ENCODE results near the gene TBL2.
"Not testable (repeated sequence)": the region's sequence is repeated elsewhere in the genome, so short reads cannot be mapped to it uniquely, and the experiment has no call there.

Gene TBL2

GRCh38 chr7:73606801-73607691 lies 28.7 kb upstream of the TBL2 start:
- peak; percentile 54 to 58 for DNase-seq (ENCODE audit: low read depth in 2 of 2)

- no peak for DNase-seq (ENCODE audit: low read depth in 2 of 2)
Observed at GRCh38 chr7:73605601-73606220, 27.3 kb upstream of the TBL2 start.

GRCh38 chr7:73602721-73603651 lies 24.6 kb upstream of the TBL2 start:
- no peak for DNase-seq (ENCODE audit: low read depth in 2 of 2)

- DNase-seq (ENCODE audit: low read depth in 2 of 2): no peak
Observed at GRCh38 chr7:73599916-73600315, 21.5 kb upstream of the TBL2 start.

GRCh38 chr7:73599151-73599882 lies 20.9 kb upstream of the TBL2 start:
- no peak for DNase-seq (ENCODE audit: low read depth in 2 of 2)

- no peak for DNase-seq (ENCODE audit: low read depth in 2 of 2)
Observed at GRCh38 chr7:73597978-73598782, 19.8 kb upstream of the TBL2 start.

- no peak for DNase-seq (ENCODE audit: low read depth in 2 of 2)
Observed at GRCh38 chr7:73596191-73597065, 18.0 kb upstream of the TBL2 start.

GRCh38 chr7:73595358-73595757 lies 17.0 kb upstream of the TBL2 start:
- no peak for DNase-seq (ENCODE audit: low read depth in 2 of 2)

GRCh38 chr7:73593207-73594045 lies 15.0 kb upstream of the TBL2 start:
- no peak for DNase-seq (ENCODE audit: low read depth in 2 of 2)

- no peak for DNase-seq (ENCODE audit: low read depth in 2 of 2)
Observed at GRCh38 chr7:73586911-73587310, 8.5 kb upstream of the TBL2 start.

GRCh38 chr7:73585196-73585595 lies 6.8 kb upstream of the TBL2 start:
- no peak for DNase-seq (ENCODE audit: low read depth in 2 of 2)

- no peak for DNase-seq (ENCODE audit: low read depth in 2 of 2)
Observed at GRCh38 chr7:73582664-73583202, 4.4 kb upstream of the TBL2 start.

- not testable (repeated sequence) for DNase-seq (ENCODE audit: low read depth in 2 of 2)
Observed at GRCh38 chr7:73581006-73581405, 2.6 kb upstream of the TBL2 start.

GRCh38 chr7:73577627-73578341 lies 595 bp downstream of the TBL2 start:
- DNase-seq (ENCODE audit: low read depth in 2 of 2): no peak

- no peak for DNase-seq (ENCODE audit: low read depth in 2 of 2)
Observed at GRCh38 chr7:73573791-73574190, 4.6 kb downstream of the TBL2 start.

GRCh38 chr7:73573276-73573675 lies 5.1 kb downstream of the TBL2 start:
- DNase-seq (ENCODE audit: low read depth in 2 of 2): no peak

- no peak for DNase-seq (ENCODE audit: low read depth in 2 of 2)
Observed at GRCh38 chr7:73572767-73573186, 5.6 kb downstream of the TBL2 start.

- no peak for DNase-seq (ENCODE audit: low read depth in 2 of 2)
Observed at GRCh38 chr7:73570977-73571376, 7.4 kb downstream of the TBL2 start.
